NCI-H1092 (cell line): Measurements from ENCODE around the gene MARK4.
"Not testable (repeated sequence)": the region's sequence is repeated elsewhere in the genome, so short reads cannot be mapped to it uniquely, and the experiment has no call there.

Experiments used
- DNase-seq: peaks from one replicate; lab custom pipeline; 2025; lab: John Stamatoyannopoulos, UW

Gene MARK4

GRCh38 chr19:45250832-45251451, at the start of gene MARK4:
TSS of gene MARK4 (plus strand) at chr19:45251271. CDS start at chr19:45251589, 318 bp downstream.
- no peak for DNase-seq

DNA sequence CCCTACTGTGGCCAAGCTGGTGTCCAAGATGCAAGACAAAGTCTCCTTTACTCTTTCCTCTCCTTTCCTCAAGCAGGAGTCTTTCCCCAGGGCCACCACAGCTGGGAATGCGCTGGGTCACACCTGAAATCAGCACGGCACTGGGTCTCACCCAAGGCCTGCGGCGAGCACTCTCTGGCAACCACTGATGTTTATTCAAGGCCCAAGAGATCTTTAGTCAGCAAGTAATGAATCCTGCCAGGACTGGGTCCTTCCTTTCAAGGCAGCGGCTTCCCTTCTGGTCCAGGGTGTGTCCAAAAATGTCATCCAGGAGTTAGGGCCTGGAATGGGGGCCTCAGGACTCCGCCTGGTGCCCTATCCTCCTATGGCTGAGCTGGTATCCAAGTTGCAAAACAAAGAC, 48.4 kb upstream of the MARK4 start:
- no peak for DNase-seq

- no peak for DNase-seq
Observed at GRCh38 chr19:45205810-45206209, 45.3 kb upstream of the MARK4 start.

- DNase-seq, result no peak
Observed at GRCh38 chr19:45206328-45206727, 44.7 kb upstream of the MARK4 start.

DNA sequence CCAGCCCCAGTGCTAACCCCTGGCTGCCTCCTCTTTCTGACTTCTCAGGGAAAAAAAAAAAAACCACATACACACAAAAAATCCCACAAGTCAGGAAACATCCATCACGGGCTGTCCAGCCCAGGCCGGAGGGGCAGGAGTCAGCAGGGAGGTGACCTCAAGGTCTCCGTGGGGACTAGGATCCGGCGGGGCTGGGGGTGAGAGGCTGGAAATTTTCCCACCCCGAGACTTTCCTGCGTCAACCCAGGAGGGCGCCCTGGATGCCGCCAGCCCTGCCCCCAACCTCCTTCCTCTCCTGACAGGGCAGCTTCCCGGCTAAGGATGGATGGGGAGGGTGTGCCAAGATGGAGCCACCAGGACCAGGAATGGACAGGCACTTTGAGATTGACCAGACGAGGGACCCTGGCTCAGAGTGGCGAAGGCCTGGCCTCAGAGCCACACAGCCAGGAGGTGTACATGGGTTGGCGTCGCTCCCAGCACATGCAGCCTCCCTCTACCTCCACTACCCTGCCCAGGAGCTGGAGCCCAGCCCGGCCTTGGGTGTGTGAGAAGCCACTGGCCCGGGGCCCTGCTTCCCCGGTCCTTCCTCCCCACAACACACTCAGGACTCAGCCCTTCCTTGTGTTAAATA, 39.2 kb upstream of the MARK4 start:
- no peak for DNase-seq

- no peak for DNase-seq
Observed at GRCh38 chr19:45213031-45213430, 38.0 kb upstream of the MARK4 start.

- no peak for DNase-seq
Observed at GRCh38 chr19:45215391-45216191, 35.5 kb upstream of the MARK4 start.

GRCh38 chr19:45216667-45217066, 34.4 kb upstream of the MARK4 start:
- no peak for DNase-seq

DNA sequence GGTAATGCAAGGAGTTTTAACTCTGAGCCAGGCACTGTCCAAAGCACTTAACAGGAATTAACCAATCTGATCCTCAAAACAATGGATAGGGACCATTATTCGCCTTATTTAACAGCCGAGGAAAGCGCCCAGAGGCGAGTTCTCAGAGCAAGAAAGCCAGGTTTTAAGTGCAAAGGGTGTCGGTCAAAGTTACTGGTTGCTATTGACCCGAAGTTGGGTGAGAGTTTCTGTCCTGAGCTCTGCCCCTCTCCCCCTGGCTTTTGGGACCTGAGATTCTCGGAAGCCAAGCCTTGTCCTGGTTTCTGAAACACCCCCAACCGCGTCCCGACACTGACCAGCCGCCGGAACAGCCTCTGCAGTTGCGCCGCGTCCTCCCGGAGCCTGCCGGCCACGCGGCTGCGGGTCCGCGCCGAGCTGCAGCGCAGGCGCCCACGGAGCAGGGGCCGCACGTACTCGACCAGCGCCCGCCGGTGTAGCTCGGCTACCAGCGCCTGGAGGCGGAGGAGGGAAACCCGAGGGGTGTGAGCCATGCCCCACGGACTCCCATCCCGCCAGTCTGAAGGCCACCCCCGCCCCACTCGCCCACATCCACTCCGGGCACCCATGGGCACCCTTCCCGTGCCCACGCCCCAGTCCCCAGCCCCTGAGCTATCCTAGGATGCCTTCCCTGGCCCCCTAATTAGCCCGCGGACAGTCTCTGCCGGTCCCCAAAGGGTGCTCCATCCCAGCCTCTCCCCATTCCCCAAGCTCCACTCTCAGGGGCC, 33.7 kb upstream of the MARK4 start:
- no peak for DNase-seq

DNA sequence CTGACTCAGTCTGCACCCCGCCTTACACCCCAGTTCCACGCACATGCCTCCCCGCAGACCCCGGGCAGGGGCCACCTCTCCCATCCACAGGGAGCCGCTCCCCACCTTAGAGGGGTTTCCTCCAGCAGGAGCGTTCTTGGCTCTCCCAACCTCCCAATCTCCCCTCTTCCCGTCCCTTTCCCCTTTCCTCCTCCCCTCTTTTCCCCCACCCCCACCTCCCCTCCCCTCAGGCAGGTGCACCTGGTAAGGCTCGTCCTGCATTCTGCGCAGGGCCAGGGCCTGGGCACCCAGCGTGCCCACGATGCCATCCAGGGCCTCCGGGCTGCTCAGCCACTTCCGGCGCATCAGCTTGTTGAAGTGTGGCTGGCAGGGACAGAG, 33.1 kb upstream of the MARK4 start:
- no peak for DNase-seq

- DNase-seq, result no peak
Observed at GRCh38 chr19:45218426-45218825, 32.6 kb upstream of the MARK4 start.

GRCh38 chr19:45218911-45219743, 31.9 kb upstream of the MARK4 start:
- DNase-seq, result no peak

- DNase-seq, result no peak
Observed at GRCh38 chr19:45222724-45223123, 28.3 kb upstream of the MARK4 start.

DNA sequence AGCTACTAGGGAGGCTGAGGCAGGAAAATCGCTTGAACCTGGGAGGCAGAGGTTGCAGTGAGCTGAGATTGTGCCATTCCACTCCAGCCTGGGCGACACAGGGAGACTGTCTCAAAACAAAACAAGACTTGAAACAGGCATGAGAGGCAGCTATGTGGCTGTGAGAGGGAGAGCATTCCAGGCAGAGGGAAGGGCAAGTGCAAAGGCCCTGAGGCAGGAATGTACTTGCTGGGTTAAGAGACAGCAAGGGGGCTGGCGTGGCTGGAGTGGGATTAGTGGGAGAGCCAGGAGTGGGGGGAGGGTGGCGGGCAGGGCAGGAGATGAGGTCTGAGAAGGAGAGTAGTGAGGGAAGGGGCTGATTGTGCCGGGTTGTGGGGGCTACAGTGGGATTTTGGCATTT, 27.2 kb upstream of the MARK4 start:
- no peak for DNase-seq

- DNase-seq, result no peak
Observed at GRCh38 chr19:45224645-45225044, 26.4 kb upstream of the MARK4 start.

GRCh38 chr19:45229056-45229455, 22.0 kb upstream of the MARK4 start:
- DNase-seq, result not testable (repeated sequence)

DNA sequence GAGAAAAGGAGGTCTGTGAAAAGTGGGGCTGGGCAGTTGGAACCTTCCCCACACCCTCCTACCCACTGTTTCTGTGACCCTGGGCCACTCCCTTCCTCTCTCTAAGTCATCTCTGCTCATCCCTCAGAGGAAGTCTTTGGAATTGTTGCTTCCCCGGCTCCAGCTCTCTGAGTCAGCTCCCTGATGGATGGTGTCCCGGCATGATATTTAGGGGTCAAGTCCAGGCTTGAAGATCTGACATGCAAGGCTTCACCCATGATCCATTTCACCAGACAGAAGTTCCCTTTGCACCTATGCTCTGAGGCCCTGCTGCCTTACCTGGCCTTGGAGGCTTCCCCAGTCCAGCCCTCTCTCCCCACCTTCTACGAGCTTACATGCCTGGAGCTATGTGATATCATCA, 19.2 kb upstream of the MARK4 start:
- no peak for DNase-seq

GRCh38 chr19:45234089-45234869, 16.8 kb upstream of the MARK4 start:
- DNase-seq, result no peak

DNA sequence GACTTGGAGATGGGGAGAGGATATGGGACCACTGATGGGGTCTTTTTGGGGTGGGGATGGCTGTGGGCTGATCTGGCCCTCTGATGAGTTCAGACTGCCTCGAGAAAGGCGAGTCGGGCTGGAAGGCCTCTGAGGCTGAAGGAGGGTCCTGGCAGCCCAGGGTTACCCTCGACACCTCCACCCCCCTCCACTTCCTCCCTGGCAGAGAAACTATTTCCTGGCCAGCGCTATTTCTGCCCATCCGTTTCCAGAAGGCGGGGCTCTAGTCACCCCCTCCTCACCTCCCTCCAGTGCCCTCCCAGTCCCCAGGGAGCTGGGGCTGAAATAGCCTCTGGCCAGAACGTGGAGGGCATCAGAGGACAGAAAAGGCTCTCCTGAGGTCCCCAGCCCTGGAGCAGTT, 15.6 kb upstream of the MARK4 start:
- DNase-seq, result no peak

- no peak for DNase-seq
Observed at GRCh38 chr19:45238556-45238955, 12.5 kb upstream of the MARK4 start.
